ENCODE measurements around the gene BICC1.

BICC1 gene

DNA sequence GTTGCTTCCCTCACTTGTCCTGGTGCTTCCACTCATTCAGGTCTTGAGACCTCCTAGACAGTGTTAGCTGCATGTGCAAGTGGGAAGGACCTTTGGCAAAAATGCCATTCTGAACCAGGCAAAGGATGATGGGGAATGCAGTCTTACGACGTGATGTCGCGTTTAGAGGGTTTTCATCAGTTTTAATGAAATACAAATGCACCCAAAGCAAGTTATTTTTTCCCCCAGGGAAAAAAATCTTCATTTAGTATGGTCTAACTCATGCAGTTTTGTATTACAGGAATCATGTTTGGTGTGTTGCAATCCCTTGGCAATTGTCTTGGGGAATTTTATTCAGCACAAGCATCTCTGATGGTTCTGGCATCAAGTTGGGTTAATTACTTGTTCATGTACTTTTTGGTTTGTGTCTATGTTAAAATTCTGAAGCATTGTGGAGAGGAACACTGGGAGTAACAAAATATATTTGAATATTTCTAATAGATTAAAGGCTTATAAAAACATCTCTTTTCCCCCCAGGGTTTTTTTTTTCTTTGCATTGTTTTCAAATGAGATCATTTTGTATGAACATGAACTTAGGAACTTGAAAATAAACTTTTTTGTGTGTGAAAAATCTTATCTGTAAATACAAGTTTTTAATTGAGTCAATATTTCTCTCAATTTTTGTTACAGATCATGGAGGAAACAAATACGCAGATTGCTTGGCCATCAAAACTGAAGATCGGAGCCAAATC, 188.9 kb downstream of the BICC1 start:
- TF ChIP-seq, protein P1, sequence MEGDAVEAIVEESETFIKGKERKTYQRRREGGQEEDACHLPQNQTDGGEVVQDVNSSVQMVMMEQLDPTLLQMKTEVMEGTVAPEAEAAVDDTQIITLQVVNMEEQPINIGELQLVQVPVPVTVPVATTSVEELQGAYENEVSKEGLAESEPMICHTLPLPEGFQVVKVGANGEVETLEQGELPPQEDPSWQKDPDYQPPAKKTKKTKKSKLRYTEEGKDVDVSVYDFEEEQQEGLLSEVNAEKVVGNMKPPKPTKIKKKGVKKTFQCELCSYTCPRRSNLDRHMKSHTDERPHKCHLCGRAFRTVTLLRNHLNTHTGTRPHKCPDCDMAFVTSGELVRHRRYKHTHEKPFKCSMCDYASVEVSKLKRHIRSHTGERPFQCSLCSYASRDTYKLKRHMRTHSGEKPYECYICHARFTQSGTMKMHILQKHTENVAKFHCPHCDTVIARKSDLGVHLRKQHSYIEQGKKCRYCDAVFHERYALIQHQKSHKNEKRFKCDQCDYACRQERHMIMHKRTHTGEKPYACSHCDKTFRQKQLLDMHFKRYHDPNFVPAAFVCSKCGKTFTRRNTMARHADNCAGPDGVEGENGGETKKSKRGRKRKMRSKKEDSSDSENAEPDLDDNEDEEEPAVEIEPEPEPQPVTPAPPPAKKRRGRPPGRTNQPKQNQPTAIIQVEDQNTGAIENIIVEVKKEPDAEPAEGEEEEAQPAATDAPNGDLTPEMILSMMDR (IDR thresholded peaks at IDR 0.05; ENCODE audit: insufficient read depth, low read depth, low read length, missing control alignments), result no peak
- no peak for DNase-seq (ENCODE audit: low read depth)
- no peak overlapping the region for H3K4me3 ChIP-seq (ENCODE audit: low read depth, low read length)

DNA sequence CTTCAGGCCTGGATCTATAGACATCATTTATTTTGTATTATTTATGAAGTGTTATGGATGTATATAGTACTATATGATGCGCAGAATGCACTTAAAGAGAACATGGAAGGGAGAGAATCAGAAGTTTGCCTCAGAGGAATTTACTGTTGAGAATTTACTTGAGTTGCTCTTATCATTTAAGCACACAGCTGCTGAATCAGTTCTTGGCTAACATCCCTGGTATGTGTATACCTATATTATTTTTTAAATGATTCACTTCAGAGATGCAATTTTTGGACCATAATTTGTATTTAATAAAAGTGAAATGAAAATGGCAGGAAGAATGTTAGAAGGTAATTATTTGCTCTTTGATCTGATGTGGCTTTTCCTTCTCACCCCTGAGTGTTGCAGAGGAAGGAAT, 191.6 kb downstream of the BICC1 start:
- TF ChIP-seq, protein P1 (IDR thresholded peaks at IDR 0.05; ENCODE audit: insufficient read depth, low read depth, low read length, missing control alignments), result no peak
- no peak for DNase-seq (ENCODE audit: low read depth)
- no peak overlapping the region for H3K4me3 ChIP-seq (ENCODE audit: low read depth, low read length)

DNA sequence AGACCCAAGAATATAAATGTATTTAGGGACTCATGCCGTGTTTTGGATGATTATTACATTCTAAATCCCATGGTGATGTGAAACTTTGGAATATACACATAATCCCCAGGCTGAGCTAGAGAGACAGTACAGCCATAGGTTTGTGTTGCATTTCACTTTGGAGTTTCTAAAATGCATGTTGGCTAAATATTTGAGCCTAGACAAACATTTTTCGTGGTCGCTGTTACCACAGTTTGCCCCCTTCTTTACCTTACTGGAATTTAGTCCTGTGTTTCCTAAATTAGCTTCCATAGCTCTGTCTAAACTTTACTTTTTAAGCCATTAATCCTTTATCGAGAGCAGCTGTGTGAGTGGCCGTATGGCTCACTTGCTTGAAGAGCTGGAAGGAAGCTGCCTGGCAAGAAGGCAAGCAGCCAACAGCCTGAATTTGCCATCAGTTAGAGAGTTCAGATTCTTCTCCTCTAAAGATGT, 192.0 kb downstream of the BICC1 start:
- TF ChIP-seq, protein P1 (IDR thresholded peaks at IDR 0.05; ENCODE audit: insufficient read depth, low read depth, low read length, missing control alignments), result no peak
- no peak for DNase-seq (ENCODE audit: low read depth)
- H3K4me3 ChIP-seq (ENCODE audit: low read depth, low read length), result no peak overlapping the region

DNA sequence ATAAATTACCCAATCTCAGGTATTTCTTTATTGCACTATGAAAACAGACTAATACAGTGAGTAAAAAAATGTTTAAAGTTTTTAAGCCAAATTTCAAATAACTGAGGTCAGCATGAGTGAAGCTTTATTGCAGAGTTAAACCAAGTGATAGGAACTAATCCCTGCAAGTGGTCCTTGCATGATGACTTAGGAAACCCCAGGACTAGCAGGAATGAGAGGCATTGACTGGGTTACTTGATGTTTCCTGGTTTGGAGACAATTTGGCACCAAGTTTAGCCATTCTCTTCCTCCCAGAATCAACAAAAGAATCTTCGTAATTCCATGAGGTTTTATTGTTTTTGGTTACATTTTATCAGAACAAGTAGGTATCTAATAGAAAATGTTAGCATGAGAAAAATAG, 194.2 kb downstream of the BICC1 start:
- no peak overlapping the region for H3K4me3 ChIP-seq (ENCODE audit: low read depth, low read length)
- DNase-seq (ENCODE audit: low read depth), result no peak
- TF ChIP-seq, protein P1 (IDR thresholded peaks at IDR 0.05; ENCODE audit: insufficient read depth, low read depth, low read length, missing control alignments), result no peak

DNA sequence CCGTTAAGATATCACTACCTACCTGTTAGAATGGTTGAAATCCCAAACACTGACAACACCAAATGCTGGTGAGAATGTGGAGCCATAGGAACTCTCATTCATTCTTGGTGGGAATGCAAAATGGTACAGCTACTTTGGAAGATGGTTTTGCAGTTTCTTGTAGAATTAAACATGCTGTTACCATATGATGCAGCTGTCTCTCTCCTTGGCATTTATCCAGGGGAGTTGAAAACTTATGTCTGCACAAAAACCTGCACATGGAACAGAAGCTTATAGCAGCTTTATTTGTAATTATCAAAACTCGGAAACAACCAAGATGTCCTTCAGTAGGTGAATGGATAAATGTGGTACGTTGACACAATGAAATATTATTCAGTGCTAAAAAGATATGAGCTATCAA, 199.5 kb downstream of the BICC1 start:
- H3K4me3 ChIP-seq (ENCODE audit: low read depth, low read length), result no peak overlapping the region
- DNase-seq (ENCODE audit: low read depth), result no peak
- TF ChIP-seq, protein P1 (IDR thresholded peaks at IDR 0.05; ENCODE audit: insufficient read depth, low read depth, low read length, missing control alignments), result no peak

DNA sequence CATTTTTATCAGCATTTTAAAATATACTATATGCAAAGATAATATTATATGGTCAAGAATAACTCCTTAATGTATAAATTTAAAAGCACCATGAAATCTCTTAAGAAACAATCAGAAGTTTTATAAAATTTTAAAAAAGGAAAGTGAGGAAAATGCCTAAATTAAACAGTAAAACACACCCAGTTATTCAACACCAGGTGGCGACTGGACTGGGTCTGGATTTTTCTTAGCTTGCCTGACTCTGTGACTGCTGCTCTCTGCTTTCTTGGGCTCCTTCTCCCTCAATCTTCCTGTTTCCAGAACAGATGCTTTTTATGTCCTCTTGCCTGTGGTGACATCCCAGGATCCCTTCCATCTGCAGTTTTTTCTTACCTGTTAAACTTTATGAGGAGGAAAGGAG, 200.3 kb downstream of the BICC1 start:
- H3K4me3 ChIP-seq (ENCODE audit: low read depth, low read length), result no peak overlapping the region
- TF ChIP-seq, protein P1 (IDR thresholded peaks at IDR 0.05; ENCODE audit: insufficient read depth, low read depth, low read length, missing control alignments), result no peak
- no peak for DNase-seq (ENCODE audit: low read depth)

DNA sequence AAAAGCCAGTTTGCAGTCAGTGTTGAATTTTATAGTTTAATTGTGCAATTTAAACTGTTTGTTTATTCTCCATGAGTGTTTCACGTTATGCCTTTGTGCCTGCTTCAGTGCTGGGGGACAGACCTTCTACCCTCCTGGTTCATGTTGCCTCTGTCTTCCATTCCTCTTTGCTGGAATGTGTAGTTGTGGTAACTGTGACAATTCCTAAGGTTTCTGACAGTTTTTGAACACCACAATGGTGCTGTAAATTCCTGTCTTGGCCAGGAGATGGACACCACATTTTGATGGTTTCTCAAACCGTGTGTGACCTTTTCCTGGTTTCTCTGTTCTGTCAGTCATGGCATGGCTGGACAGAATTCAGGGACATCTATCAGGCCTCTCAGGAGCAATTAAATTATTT, 201.7 kb downstream of the BICC1 start:
- TF ChIP-seq, protein P1 (IDR thresholded peaks at IDR 0.05; ENCODE audit: insufficient read depth, low read depth, low read length, missing control alignments), result no peak
- H3K4me3 ChIP-seq (ENCODE audit: low read depth, low read length), result no peak overlapping the region
- DNase-seq (ENCODE audit: low read depth), result no peak
